Midbrain (tissue), 1 donor: ENCODE measurements around the gene PGPEP1.

Source experiments
- DNase-seq: peaks from one replicate; lab custom pipeline; 2025; lab: John Stamatoyannopoulos, UW

Gene PGPEP1

DNA sequence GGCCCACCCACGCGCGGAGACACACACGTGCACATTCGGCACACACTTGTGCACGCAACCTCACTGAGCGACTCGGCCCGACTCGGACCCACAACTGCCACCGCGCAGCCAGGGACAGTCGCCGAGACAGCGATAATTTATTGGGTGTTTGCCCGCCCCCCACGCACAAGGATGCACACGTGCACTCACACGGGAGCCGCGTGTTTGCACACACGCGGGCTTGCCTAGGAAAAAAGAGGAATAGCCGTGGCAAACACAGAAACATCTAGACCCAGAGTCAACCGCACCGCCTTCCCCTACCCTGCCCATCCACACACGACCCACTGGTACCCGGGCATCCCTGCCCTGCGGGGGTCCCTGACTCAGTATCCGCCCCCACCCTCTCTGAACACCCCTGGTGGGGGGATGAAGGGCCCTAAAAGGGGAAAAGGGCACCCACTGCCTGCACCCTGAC is 77.7 kb downstream of the PGPEP1 start:
- peak; percentile 13 for DNase-seq

DNA sequence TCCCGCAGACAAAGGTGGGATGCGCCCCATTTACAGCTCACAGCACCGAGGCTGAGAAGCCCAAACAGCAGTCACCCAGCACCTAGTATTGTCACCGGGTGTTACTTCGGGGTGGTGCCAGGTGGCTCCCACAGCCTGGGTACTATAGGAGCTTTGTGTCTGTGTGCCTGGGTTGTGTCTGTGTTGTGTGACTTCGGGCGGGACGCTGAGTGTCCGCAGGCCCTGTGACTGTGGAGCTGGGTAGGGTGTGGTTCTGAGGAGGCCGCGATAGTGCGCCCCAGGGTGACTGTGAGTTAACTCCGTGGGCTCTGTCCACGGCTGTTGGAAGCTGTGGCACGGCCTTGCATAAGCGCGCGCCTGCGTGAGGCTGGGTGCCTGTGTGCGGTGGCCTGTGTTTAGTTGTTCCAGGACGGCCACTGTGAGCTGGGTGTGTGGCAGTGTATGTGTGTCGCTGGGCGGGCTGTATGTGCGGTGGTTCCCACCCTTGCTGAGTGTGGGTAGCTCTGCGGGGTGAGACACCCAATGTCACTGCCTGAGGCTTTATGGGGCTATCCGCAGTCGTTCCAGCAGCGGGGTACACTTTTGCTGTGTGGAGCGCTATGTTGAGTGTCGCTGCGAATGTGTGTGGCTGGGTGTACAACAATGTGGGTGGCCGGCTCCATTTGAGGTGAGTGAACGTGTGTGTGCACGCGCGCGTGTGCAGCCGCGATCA is 78.2 kb downstream of the PGPEP1 start:
- DNase-seq, result no peak

DNA sequence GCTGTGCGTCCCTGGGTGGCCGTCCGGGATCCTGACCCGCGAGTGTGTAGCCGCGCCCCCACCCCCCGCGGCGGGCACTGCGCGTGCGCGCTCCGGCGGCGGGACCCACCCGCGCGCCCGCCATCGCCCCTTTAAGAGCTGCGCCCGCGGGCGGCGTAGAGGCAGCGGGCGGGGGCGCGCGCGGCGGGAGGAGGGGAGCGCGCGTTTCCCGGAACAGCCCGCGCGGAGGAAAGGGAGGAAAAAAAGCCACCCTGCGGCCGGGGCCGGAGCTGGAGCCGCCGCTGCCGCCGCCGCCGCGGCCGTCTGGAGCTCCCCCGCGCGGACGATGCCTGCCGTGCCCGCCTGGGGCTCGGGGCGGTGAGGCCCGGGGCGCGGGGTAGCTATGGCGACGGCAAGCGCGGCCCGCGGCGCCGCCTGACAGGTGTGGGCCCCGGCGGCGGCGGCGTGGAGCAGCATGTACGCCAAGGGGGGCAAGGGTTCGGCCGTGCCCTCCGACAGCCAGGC is 78.8 kb downstream of the PGPEP1 start, which contains the start of gene SSBP4:
Gene SSBP4, plus strand, starts transcription at position 204 of the 504 bp plus-strand sequence. Its CDS starts 251 bp downstream, at position 455.
- DNase-seq, result peak; percentile 63
